CD4-positive, alpha-beta T cell treated with Interleukin-6 at 100 ng/mL for 8 hours (primary cell): ENCODE measurements around the gene CACNA1C.

Source experiments
- DNase-seq: peaks from one replicate; pipeline ENCODE4 v3.0.0-alpha.2; 2020; ENCODE audit warnings: mixed read lengths, low spot score

The CACNA1C gene

GRCh38 chr12:2258025-2258424 is 205.2 kb downstream of the CACNA1C start:
- no peak for DNase-seq

- no peak for DNase-seq
These were observed 206.6 kb downstream of the CACNA1C start for GRCh38 chr12:2259369-2259768.

- no peak for DNase-seq
These were observed 207.7 kb downstream of the CACNA1C start for GRCh38 chr12:2260441-2260840.

- no peak for DNase-seq
These were observed 208.9 kb downstream of the CACNA1C start for GRCh38 chr12:2261708-2262107.

GRCh38 chr12:2262449-2262848 is 209.7 kb downstream of the CACNA1C start:
- no peak for DNase-seq

GRCh38 chr12:2263901-2264300 is 211.1 kb downstream of the CACNA1C start:
- no peak for DNase-seq

- DNase-seq = no peak
These were observed 212.0 kb downstream of the CACNA1C start for GRCh38 chr12:2264651-2265232.

- no peak for DNase-seq
These were observed 212.8 kb downstream of the CACNA1C start for GRCh38 chr12:2265461-2266167.

GRCh38 chr12:2266666-2267620 is 214.2 kb downstream of the CACNA1C start:
- DNase-seq = no peak

GRCh38 chr12:2267703-2268470 is 215.1 kb downstream of the CACNA1C start:
- no peak for DNase-seq

GRCh38 chr12:2268471-2269286 is 215.9 kb downstream of the CACNA1C start:
- DNase-seq = no peak

- no peak for DNase-seq
These were observed 218.1 kb downstream of the CACNA1C start for GRCh38 chr12:2270846-2271245.

GRCh38 chr12:2271961-2272360 is 219.2 kb downstream of the CACNA1C start:
- DNase-seq = no peak

GRCh38 chr12:2273288-2273687 is 220.5 kb downstream of the CACNA1C start:
- no peak for DNase-seq

- DNase-seq = no peak
These were observed 221.0 kb downstream of the CACNA1C start for GRCh38 chr12:2273751-2274150.

GRCh38 chr12:2274733-2275132 is 221.9 kb downstream of the CACNA1C start:
- DNase-seq = no peak

GRCh38 chr12:2276288-2277033 is 223.7 kb downstream of the CACNA1C start:
- DNase-seq = no peak

- DNase-seq = no peak
These were observed 224.8 kb downstream of the CACNA1C start for GRCh38 chr12:2277492-2278155.

- DNase-seq = no peak
These were observed 228.7 kb downstream of the CACNA1C start for GRCh38 chr12:2281446-2281845.

GRCh38 chr12:2282318-2282717 is 229.5 kb downstream of the CACNA1C start:
- no peak for DNase-seq
